GM21390 (cell line): ENCODE results near the gene SLC13A4.
"Not testable (repeated sequence)": the region's sequence is repeated elsewhere in the genome, so short reads cannot be mapped to it uniquely, and the experiment has no call there.

Experiments
- ATAC-seq: cut with Tn5 transposase; IDR thresholded peaks from one replicate; pipeline ENCODE4 v1.9.1; 2021; ENCODE audit not compliant: unreplicated experiment

Gene SLC13A4

DNA sequence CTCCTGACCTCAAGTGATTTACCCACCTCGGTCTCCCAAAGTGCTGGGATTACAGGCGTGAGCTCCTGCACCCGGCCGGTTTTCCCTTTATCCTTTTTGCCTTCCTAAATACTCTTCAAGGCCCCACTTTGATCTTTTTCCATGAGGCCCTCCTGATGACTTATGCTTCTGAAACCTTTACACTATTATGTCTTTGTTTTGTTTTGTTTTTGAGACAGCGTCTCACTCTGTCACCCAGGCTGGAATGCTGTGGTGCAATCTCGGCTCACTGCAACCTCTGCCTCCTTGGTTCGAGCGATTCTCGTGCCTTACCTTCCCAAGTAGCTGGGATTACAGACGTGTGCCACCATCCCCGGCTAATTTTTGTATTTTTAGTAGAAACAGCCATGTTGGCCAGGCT, 61.8 kb downstream of the SLC13A4 start:
- ATAC-seq = no peak

DNA sequence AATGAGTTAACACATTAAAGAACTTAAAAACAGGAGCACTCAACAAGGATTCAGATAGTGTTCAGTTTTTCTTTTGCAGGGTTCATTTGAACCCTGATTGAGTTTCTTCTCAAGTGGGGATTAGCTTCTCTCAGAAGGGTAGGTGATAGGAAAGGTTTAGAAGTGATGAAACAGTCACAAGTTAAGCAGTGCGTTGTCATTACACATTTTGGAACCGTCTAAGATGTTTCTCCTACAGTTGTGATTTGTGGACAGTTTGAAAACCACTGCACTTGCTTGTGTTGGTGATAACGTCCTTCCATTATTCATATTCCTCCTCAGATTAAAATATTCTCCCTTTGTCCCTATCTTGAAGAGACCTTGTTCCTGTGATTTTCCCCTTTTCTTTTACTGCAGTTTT, 62.9 kb downstream of the SLC13A4 start:
- ATAC-seq = no peak

DNA sequence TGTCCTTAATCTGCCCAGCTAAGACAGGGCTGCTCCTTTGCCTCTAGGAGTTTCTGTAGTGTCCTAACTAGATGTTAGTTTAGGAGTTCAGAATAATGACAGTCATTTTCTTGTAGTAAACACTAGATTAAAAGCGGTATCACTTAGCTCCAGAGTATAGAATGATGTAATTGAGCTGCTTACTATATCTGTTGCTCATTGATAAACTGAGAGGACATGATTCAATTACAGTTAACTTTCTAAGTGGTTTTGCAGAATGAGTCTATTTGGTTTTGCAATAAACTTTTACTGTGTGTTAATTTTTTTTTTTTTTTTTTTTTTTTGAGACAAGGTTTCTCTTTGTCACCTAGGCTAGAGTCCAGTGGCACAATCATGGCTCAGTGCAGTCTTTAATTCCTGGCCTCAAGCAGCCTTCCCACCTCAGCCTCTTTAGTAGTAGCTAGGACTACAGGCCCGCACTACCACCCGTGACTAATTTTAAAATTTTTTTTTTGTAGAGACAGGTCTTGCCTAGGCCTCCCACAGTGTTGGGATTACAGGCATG, 63.9 kb downstream of the SLC13A4 start:
- ATAC-seq = no peak

DNA sequence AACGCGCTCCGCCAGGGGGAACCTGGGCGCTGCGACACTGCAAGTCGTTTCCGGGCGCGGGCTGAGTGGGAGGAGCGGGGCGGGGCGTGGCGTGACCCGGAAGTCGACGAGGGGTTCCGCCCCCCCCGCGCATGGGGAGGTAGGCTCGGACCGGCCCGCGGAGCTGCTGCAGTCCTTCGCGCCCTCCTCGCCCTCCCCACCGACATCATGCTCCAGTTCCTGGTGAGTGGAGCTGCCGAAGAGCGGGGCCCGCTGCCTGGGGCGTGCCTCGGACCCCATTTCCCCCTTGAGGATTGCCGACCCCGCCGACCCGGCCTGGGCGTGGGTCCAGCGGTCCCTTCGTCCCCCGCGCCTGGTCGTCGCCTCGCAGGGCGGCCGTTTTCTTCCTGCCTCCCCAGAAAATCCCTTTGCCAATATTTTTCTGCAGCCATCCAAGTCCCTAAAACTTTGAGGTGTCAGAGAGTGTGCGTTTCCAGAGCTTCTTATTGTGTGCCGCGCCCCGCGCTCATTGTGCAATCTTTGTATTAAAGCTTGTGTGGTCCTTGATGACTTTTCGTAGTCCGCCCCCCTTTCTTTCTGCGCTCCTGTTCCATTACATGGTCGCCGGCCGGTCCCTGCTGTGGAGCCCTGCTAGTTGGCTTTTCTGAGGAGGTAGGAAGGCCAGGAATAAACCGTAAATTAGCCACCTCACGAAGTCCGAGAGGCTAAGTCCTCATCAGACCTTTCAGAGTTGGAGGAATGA, 65.4 kb downstream of the SLC13A4 start, which contains the start of gene STMP1:
Gene STMP1 (plus strand): TSS at position 142 of the 742 bp plus-strand sequence.
- ATAC-seq = peak; percentile 95

DNA sequence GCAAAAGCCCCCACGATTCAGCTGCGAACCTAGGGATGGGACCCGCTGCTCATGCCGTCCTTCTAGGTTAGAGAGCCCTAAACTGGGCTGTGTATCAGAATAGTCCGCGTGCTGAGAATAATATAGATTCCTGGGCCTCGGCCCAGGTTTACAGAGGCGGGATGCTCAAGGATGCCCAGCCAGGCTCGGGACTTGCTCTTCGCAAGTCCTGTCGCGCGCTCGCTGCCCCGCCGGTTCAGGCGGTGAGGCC, 65.9 kb downstream of the SLC13A4 start:
- ATAC-seq = no peak

DNA sequence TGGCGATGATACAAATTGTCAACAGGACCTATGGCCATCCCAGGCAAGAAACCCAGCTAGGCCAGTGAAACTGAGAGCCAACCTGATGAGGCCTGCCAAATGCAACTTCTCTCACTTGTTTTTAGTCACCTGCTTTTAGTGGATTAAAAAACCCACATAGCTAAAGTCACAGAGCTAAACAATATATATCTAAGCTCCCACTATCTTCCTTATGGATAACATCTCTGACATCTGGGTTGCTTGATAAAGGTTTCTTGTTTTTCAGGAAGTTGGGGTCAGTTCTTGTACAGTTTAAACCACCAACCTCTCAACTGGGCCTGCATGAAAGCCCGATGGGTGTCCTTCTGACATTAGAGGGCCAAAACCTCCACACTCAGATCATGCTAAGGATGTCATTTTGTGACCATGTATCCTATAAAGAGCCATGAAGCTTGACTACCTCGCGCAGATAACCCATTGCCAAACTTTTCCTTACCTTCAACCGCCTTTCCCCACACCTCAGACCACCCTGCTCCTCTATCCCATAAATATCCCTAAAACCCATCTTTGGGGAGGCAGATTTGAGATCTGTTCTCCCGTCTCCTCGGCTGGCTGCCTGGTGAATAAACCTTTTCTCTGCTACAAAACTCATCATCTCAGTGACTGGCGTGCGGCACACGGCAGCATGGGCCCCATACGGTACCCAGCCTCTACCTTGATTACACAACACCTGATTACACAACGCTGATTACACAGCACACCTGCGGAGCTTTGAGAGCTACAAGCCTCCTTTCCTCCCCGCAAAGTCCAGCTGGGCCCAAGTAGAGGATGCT, 66.5 kb downstream of the SLC13A4 start:
- no peak for ATAC-seq

DNA sequence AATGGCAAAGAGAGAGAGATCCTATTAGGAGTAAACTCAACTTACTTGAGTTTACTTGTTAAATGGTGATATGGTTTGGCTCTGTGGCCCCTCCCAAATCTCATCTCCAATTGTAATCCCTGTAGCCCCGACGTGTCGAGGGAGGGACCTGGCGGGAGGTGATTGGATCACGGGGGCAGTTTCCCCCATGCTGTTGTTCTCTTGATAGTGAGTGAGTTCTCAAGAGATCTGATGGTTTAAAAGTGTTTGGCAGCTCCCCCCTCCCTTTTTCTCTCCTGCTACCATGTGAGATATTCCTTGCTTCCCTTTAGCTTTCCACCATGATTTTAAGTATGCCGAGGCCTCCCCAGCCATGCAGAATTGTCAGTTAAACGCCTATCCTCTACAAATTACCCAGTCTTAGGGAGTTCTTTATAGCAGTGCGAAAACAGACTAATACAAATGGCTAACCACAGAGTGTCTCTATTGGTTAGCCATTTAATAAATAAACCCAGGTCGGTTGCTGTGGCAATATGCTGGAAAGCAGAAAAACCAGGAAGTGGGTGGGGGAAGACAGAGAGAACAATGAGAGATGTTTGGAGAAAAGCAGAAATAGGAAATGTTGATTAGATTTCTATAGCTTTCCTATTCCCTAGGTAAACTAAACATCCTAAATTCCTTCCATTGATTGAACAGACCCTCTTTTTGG, 68.7 kb downstream of the SLC13A4 start:
- no peak for ATAC-seq

DNA sequence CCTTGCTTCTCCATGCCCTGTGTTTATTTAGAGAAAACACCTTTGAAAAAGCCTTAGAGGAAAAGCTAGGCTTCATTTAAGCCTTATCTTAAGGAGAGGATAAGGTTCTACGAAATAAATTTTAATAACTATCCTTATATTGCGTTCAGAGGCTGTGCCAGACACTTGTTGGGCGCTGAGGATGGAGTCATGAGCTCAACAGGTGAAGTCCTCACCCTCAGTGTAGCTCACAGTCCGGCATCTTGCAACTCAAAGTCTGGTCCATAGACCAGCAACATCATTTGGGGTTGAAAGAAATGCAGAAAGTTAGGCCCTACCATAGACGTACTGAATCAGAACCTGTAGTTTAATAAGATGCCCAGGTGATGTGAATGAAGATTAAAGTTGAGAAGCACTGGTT, 69.4 kb downstream of the SLC13A4 start:
- no peak for ATAC-seq

DNA sequence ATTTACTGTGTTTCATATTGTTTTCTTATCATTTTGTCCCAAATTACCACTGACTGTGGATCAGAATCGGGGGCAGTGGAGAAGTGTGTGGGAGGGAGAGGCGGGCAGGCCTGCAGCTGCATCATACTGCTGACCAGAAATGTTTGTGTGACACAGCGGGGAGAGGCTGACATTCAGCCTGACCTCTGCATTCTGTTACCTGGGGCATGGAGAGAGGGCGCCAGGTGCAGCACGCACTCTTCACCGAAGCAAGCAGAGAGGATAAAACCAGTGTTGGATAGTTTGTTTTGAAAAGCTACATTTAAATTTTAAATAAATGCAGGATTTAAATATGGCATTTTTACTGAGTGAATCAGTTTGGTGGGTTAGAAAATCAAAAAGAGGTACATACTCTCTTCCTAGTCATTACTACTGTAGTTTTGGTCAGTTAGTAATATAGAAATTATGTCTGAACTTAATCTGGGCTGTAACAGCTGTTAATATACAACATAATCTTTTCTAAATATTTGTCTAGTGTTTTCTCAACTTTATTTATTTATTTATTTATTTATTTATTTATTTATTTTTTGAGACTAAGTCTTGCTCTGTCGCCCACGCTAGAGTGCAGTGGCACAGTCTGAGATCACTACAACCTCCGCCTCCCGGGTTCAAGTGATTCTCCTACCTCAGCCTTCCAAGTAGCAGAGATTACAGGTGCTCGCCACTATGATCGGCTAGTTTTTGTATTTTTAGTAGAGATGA, 74.5 kb downstream of the SLC13A4 start:
- no peak for ATAC-seq

DNA sequence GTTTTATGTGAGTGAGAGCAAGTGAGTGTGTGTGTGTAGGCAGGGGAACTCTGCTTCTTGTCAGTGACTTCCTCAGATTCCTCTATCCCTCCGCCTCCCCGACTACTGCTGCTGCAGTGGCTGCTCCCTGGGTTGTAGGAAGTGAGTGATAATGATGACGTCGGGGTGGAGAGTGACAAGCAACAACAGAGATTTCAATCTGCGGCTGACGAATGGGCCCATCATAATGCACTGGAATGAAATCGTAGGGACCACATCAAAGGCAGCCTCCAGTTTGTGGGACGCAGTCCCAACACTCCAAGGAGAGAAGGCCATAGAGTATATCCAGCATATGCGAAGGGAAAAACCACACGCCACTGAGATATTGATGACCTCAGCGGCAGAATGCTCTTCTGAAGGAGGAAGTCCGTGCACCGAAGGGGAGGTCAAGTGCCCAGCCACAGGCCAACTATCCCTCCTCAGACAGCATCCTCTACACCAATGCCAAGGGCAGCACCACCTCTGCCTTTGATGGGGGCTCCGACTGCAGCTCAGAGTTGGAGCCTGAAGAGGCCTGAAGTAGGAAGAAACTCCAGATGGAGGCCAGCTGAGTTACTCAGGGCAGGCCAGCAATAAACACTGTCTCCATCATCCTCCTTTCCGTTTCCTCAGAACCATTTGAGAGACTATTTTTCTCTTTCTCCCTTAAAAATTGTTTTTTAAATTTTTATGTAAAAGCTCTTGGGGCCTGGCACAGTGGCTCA, 77.0 kb downstream of the SLC13A4 start:
- ATAC-seq = no peak

DNA sequence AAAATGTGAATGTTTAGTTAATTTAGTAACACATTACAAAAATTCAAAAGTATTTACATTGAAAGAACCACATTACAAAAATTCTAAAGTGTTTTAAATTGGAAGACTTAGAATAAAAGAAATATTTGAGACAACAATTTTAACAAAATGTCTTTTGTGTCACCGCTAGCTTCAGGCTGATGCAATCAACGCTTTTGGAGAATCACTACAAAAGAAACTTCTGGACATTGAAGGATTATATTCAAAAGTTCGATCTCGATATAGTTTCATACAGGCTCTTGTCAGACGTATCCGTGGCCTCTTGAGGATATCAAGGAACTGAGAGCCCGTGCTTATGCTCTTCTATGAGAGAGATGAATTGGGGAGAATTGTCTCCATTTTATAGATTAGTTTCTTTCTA, 79.8 kb downstream of the SLC13A4 start:
- ATAC-seq = no peak

DNA sequence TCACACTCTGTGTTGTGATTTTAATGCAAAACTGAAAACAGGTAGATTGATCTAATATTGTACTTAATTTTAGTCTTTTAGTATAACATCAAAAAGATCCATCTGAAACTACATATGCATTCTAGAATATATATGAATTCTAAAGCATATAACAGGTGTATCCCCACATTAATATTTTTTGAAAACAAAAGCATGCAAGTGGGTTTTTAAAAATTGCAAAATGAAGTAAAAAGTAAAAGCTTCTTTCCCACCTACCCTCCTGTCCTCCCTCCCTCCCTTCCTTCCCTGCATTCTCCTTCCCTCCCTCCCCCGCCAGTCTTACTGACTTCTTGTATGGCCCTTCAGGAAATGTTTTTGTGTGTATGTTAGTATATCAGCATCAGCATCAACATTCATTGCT, 80.2 kb downstream of the SLC13A4 start:
- ATAC-seq = no peak

DNA sequence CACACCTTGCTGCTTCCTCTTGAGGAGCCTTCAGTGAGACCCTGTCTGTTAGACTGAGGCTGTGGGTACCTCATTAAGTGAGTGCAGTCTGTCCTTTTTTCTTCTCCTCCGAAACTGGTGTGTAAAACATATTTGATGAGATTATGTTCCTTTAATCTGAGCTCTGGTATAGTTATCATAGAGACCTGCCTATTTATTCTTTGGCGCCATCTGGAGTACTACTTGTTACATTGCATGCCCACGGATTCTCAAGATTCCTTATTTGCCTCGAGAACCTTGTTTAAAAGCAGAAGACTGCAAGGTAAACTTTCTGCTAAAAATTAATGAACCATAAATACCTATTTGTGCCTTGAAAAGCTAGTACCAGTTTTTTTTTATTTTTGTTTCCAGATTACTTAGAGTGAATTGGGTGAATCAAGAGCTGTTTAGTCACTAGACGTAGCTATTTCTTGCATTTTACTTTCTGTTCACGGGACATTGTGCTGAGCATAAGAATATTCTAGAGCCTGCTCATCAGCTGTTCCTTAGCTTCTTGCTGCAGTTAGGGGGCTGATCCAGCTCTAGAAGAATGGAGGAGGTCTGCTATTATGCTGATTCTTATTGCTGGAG, 82.6 kb downstream of the SLC13A4 start:
- no peak for ATAC-seq

DNA sequence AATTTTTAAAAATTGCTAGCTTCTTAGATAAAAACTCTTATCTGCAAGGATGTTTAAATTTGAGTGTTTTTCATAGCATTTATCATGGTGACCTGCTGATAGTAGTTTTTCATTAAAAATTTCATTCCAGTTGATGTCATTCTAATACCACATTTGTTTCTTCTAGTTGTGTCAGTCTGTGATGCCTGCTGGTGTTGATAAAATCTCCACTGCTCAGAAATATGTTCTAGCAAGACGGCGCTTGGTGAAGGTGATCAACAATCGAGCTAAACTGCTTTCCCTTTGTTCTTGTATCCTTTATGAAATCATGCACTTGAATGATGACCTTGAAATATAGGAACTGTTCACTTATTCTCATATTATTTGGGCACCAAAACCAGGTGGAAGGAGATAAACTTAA, 83.3 kb downstream of the SLC13A4 start:
- no peak for ATAC-seq

DNA sequence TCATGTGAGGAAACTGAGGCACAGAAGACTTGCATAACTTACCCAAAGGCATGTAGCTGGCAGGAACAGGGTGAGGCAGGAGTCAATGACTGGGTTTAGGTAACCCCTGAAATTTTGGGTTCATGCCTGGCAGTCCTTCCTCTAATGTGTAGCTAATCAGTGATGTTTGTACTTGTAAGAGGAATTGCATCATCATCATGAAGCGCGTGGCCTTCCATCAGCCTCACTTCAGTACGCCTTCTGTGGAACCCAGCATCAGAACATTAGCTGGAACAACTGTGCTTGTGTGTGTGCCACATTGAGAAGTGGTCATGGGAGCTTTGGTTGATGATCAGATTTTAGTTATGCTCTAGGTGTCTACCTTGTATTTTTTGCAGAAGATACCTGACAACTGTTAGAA, 83.8 kb downstream of the SLC13A4 start:
- ATAC-seq = no peak

DNA sequence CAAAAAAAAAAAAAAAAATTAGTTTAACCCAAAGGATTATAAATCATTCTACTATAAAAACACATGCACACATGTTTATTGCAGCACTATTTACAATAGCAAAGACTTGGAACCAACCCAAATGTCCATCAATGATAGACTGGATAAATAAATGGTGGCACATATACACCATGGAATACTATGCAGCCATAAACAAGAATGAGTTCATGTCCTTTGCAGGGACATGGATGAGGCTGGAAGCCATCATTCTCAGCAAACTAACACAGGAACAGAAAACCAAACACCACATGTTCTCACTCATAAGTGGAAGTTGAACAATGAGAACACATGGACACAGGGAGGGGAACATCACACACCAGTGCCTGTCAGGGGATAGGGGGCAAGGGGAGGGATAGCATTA, 88.3 kb downstream of the SLC13A4 start:
- not testable (repeated sequence) for ATAC-seq

DNA sequence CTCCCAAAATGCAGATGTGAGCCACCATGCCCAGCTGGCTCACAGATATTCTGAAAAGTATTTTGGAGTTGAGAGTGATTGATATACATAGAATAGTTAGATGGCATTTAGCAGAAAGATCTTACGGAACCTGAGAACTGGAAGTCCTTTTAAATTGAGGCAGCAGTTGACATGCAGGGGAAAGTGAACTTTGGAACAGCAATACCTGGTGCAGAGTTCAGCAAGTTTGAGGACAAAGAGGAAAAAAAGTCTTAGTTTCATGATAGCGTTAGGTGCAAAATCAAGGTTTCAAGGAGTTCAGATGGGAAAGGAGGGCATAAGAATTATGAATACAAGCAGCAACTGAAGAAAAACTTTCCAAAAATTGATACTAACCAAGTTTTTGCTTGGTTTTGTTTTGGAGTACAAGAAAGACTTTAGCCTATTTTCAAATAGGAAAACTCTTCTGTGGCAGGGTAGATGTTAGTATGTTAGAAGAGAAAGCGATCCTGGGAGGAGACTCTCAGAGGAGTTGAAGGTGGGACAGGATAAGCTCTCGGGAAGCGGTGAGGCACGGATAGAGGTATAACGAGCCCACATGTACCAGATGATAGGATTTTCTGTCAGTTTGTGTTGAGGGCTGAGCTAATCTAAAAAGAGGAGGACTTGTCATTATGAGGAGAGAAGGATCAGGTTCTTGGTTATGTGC, 93.7 kb downstream of the SLC13A4 start:
- no peak for ATAC-seq
